Germinal center (tissue), 1 donor: ENCODE measurements around the gene HAUS2.

Experiments used
- DNase-seq: peaks from one replicate; pipeline ENCODE4 v3.0.0; 2012; ENCODE audit warnings: mixed read lengths, low spot score

The HAUS2 gene

DNA sequence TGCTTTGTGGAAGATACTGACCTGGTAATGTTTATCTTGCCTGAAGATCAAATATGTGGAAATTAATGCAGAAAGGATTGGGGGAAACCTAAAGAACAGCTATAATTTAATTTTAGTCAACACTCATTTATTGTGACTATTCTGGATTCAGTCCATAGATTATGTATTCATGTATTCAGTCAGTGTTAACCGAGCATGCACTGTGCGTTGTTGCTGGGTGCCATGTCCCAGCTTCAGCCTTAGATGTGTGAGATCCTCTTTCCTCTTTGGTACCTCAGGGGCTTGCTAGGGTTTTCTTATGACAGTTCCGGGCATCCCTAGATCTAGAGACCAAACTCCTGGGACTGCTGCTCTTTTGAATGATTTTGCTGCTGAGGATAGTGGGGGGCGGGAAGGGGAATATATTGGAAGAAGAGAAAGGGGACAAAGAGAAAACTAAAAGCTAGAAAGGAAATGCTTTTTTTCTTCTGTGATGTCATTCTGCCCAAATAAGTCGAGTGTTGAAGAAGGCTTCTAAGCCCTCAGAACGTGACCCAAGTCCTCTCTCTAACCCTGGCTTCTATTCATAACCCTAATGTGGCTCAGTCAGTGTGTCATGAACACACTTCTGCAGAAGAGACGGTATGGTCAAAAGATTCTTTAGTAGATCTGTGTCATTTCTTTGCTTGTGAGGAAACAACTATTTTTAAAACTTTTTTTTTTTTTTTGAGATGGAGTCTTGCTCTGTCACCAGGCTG, 60.3 kb downstream of the HAUS2 start:
- no peak for DNase-seq

DNA sequence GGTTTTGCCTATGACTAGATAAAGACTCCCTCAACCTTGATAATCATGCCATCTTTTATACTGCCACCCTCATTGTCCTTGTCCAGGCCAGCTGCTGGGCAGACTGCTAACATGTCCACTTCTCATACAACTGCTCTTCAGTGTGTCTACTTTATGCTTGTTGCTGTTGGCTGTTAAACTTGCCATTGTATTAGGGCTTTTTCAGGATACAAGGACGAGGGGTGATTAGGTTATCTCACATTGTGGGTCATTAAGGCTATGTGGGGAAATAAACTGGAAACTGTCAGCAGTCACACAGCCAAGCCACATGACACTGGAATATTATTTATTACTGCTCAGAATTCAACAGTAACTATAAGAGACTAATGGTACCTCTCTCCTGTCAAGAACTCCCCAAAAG, 62.9 kb downstream of the HAUS2 start:
- DNase-seq, result no peak

DNA sequence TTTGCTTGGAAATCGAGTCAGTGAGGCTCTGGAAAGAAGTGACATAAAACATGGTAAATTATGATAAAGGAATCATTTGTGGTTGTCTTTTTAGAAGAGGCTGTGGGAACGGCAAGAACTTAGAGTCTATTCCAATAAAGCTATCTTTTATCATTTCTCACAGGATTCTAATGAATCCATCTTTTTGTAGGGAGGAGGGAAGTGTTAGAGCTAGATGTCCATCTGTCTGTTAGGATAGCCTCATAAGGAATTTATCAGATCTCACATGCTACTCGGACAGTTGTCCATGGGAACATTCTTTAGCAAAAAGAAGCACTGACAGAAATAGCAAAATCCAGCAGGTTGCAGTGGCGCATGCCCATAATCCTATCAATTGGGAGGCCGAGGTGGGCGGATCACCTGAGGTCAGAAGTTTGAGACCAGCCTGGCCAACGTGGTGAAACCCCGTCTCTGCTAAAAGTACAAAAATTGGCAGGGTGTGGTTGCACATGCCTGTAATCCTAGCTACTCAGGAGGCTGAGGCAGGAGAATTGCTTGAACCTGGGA, 63.8 kb downstream of the HAUS2 start:
- no peak for DNase-seq

DNA sequence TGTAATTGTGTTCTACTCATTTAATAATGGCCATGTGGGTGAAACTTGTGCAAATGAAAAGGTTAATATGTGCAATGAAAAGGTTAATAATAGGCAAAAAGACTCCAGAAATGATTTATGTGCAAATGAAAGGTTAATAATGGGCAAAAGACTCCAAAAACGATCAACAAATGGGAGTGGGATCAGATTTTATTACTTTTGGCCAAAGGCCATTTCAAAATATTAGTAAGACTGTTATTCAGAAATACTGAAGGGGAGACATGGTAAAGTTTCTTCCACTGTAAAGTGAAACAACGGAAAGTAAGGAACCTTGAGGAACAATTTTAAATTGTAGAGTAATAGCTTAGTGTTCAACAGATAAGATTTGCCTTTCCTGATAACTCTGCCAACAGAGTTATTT, 67.5 kb downstream of the HAUS2 start:
- DNase-seq, result no peak
